Ectodermal cell (in vitro differentiated cells): ENCODE data around the gene GALC.
"Not testable (repeated sequence)": the region's sequence is repeated elsewhere in the genome, so short reads cannot be mapped to it uniquely, and the experiment has no call there.

Experiments
- H3K27ac ChIP-seq: 2 replicates; pipeline ENCODE4 v1.7.0; 2013; ENCODE audit warnings: mild to moderate bottlenecking, low read depth, low read length; ENCODE audit not compliant: insufficient read depth, poor library complexity, severe bottlenecking
- H3K27me3 ChIP-seq: 2 replicates; pipeline ENCODE4 v1.7.0; 2013; ENCODE audit warnings: mild to moderate bottlenecking, low read length; ENCODE audit not compliant: insufficient read depth, control insufficient read depth, poor library complexity, severe bottlenecking
- H3K36me3 ChIP-seq: one replicate; pipeline ENCODE4 v1.7.0; 2013; ENCODE audit warnings: low read length; ENCODE audit not compliant: control insufficient read depth, insufficient read depth
- H3K4me1 ChIP-seq: one replicate; pipeline ENCODE4 v1.7.0; 2013; ENCODE audit warnings: low read length; ENCODE audit not compliant: control insufficient read depth, insufficient read depth
- H3K4me3 ChIP-seq: 2 replicates; pipeline ENCODE4 v1.7.0; 2013; ENCODE audit warnings: low read depth, low read length, control low read depth; ENCODE audit not compliant: insufficient read depth
- H3K9me3 ChIP-seq: 2 replicates; pipeline ENCODE4 v1.7.0; 2013; ENCODE audit warnings: mild to moderate bottlenecking, low read length, moderate library complexity; ENCODE audit not compliant: control insufficient read depth
- WGBS, 2 experiments: methylation state at CpG; one replicate each; pipeline ENCODE4 v1.1.7; 2013; ENCODE audit warnings: missing lambda C conversion rate in 2 of 2; 5-methylcytosine and 5-hydroxymethylcytosine counted together

Gene GALC

GRCh38 chr14:88026890-88027289 lies 33.9 kb upstream of the GALC start:
- peaks cover 8% of the 10 kb centered on the region for H3K4me1 ChIP-seq
- H3K27me3 ChIP-seq, result no peaks in the 10 kb centered on the region
- no peak overlapping the region for H3K4me3 ChIP-seq
- H3K9me3 ChIP-seq, result no peaks in the 10 kb centered on the region
- no peak overlapping the region for H3K27ac ChIP-seq
- WGBS, 2 experiments, result 85 to 91% methylated on average over 2 of the region's 2 CpGs
- H3K36me3 ChIP-seq, result no peaks in the 10 kb centered on the region

GRCh38 chr14:88025313-88025712 lies 32.3 kb upstream of the GALC start:
- Histone ChIP-seq H3K27ac (no peak overlapping the region), H3K4me3 (no peak overlapping the region), H3K27me3 (no peaks in the 10 kb centered on the region), H3K36me3 (no peaks in the 10 kb centered on the region), H3K9me3 (no peaks in the 10 kb centered on the region), H3K4me1 (peaks cover 8% of the 10 kb centered on the region)
- WGBS, 2 experiments, result 84 to 96% methylated on average over 3 of the region's 3 CpGs

GRCh38 chr14:88024252-88025086 lies 31.5 kb upstream of the GALC start:
- WGBS, 2 experiments, result 92 to 95% methylated on average over 10 of the region's 11 CpGs

GRCh38 chr14:88023658-88024187 lies 30.7 kb upstream of the GALC start:
- Histone ChIP-seq H3K27me3 (no peaks in the 10 kb centered on the region), H3K36me3 (no peaks in the 10 kb centered on the region), H3K27ac (no peak overlapping the region), H3K9me3 (no peaks in the 10 kb centered on the region), H3K4me1 (peaks cover 8% of the 10 kb centered on the region), H3K4me3 (no peak overlapping the region)
- 46 to 52% methylated on average over 2 to 3 of the region's 3 CpGs for WGBS, 2 experiments

More at GRCh38 chr14:88024252-88025086, 31.5 kb upstream of the GALC start:
- not testable (repeated sequence) for H3K27ac ChIP-seq, H3K9me3 ChIP-seq, H3K36me3 ChIP-seq, H3K27me3 ChIP-seq, H3K4me3 ChIP-seq, H3K4me1 ChIP-seq

GRCh38 chr14:88017535-88017934 lies 24.6 kb upstream of the GALC start:
- no peak overlapping the region for H3K27ac ChIP-seq

GRCh38 chr14:88016768-88017167 lies 23.8 kb upstream of the GALC start:
- Histone ChIP-seq H3K27ac (no peak overlapping the region), H3K9me3 (no peaks in the 10 kb centered on the region), H3K27me3 (no peaks in the 10 kb centered on the region), H3K36me3 (no peaks in the 10 kb centered on the region), H3K4me1 (no peaks in the 10 kb centered on the region), H3K4me3 (no peak overlapping the region)
- WGBS, 2 experiments, result 97 to 98% methylated on average over 2 of the region's 2 CpGs

More at GRCh38 chr14:88017535-88017934, 24.6 kb upstream of the GALC start:
- no peak overlapping the region for H3K4me3 ChIP-seq
- no peaks in the 10 kb centered on the region for H3K36me3 ChIP-seq
- no peaks in the 10 kb centered on the region for H3K27me3 ChIP-seq
- H3K9me3 ChIP-seq, result no peaks in the 10 kb centered on the region
- WGBS, 2 experiments, result 73 to 79% methylated on average over 2 of the region's 2 CpGs
- H3K4me1 ChIP-seq, result no peaks in the 10 kb centered on the region

GRCh38 chr14:88013750-88014349 lies 20.9 kb upstream of the GALC start:
- no peak overlapping the region for H3K27ac ChIP-seq
- WGBS, 2 experiments, result 14 to 21% methylated on average over 7 of the region's 7 CpGs
- no peak overlapping the region for H3K4me3 ChIP-seq
- no peaks in the 10 kb centered on the region for H3K27me3 ChIP-seq
- no peaks in the 10 kb centered on the region for H3K9me3 ChIP-seq
- H3K36me3 ChIP-seq, result no peaks in the 10 kb centered on the region
- no peaks in the 10 kb centered on the region for H3K4me1 ChIP-seq

- no peaks in the 10 kb centered on the region for H3K36me3 ChIP-seq
- no peak overlapping the region for H3K27ac ChIP-seq
- no peaks in the 10 kb centered on the region for H3K27me3 ChIP-seq
- H3K4me1 ChIP-seq, result no peaks in the 10 kb centered on the region
- H3K9me3 ChIP-seq, result no peaks in the 10 kb centered on the region
- no peak overlapping the region for H3K4me3 ChIP-seq
- WGBS, 2 experiments, result 86 to 97% methylated on average over 4 to 5 of the region's 5 CpGs
These were observed 19.5 kb upstream of the GALC start for GRCh38 chr14:88012495-88012894.

GRCh38 chr14:88010331-88010730 lies 17.3 kb upstream of the GALC start:
- Histone ChIP-seq H3K27ac (no peak overlapping the region), H3K36me3 (no peaks in the 10 kb centered on the region), H3K27me3 (no peaks in the 10 kb centered on the region), H3K4me3 (no peak overlapping the region), H3K9me3 (no peaks in the 10 kb centered on the region), H3K4me1 (no peaks in the 10 kb centered on the region)
- 94 to 96% methylated on average over 2 of the region's 2 CpGs for WGBS, 2 experiments

- Histone ChIP-seq H3K27ac (no peak overlapping the region), H3K36me3 (no peaks in the 10 kb centered on the region), H3K27me3 (no peaks in the 10 kb centered on the region), H3K4me1 (no peaks in the 10 kb centered on the region), H3K4me3 (no peak overlapping the region), H3K9me3 (no peaks in the 10 kb centered on the region)
- no CpG with 5 or more reads among the region's 1 CpG for WGBS, 2 experiments
These were observed 16.5 kb upstream of the GALC start for GRCh38 chr14:88009486-88009885.
